ENCODE data around the gene PRR15.

Gene PRR15

DNA sequence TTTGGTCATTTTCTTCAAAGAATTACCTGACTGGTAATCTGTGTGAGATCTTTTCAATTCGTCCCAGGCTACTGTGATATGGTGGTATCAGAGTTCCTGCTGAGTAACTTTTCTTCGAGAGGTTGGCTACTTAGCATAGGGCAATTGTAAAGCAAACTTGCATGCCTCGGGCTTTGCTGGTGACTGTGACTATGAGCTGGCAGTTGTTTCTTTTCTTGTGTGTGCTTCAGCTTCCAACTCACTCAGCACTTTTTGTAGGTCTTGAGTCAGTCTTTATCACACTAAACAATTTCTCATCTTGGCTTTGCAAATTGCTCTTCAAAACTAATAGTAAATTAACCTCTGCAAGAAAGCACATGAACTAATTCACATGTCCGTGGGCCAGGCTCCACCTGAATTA, 44.3 kb downstream of the PRR15 start:
- no peak for DNase-seq (ENCODE audit: insufficient read length, low spot score)
- FAIRE-seq = no peak
- TF ChIP-seq, protein P1, sequence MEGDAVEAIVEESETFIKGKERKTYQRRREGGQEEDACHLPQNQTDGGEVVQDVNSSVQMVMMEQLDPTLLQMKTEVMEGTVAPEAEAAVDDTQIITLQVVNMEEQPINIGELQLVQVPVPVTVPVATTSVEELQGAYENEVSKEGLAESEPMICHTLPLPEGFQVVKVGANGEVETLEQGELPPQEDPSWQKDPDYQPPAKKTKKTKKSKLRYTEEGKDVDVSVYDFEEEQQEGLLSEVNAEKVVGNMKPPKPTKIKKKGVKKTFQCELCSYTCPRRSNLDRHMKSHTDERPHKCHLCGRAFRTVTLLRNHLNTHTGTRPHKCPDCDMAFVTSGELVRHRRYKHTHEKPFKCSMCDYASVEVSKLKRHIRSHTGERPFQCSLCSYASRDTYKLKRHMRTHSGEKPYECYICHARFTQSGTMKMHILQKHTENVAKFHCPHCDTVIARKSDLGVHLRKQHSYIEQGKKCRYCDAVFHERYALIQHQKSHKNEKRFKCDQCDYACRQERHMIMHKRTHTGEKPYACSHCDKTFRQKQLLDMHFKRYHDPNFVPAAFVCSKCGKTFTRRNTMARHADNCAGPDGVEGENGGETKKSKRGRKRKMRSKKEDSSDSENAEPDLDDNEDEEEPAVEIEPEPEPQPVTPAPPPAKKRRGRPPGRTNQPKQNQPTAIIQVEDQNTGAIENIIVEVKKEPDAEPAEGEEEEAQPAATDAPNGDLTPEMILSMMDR (IDR thresholded peaks at IDR 0.05; ENCODE audit: insufficient read depth, missing control alignments) = no peak

DNA sequence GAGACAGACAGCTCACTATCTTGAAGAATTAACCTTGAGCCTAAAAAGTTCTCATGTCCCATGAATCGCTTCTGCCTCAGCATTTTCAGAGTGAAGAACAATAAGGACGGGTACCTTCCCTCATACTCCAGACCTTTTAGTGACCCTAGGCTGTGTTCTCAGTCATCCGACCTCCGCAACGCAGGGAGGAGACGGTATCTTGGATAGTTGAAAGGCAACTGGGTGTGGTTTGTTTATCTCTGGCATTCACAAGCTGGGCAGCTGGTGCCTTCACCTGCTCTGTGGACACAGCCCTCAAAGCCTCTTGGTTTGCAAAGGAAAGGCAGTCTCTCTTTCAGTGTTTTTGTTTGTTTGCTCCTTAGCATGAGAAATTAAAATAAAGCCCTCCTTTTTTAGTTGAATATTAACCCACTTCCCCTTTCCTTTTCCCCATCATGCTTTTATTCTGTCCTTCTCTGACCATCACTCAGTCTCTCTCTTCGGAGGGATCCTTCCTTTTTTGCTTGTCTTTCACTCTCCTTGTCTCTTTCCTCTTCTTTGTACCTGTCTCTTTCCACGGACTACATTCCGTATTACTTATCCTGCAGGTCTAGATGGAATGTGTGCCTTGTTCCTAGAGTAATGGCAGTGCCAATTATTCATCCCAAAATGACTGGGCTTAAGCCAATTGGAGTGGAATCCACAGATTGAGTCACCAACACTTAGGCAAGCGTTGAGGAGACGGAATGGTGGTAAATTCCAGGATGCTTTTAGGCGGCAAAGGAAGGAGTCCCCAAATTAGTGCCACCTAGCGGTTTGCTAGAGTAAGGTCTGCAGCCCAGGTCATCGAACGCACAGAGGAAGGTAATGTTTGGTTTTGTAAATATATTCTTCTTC, 45.8 kb downstream of the PRR15 start:
- DNase-seq (ENCODE audit: insufficient read length, low spot score) (no peak), FAIRE-seq (no peak)
- TF ChIP-seq, protein P1 (IDR thresholded peaks at IDR 0.05; ENCODE audit: insufficient read depth, missing control alignments) = peak; percentile 54

DNA sequence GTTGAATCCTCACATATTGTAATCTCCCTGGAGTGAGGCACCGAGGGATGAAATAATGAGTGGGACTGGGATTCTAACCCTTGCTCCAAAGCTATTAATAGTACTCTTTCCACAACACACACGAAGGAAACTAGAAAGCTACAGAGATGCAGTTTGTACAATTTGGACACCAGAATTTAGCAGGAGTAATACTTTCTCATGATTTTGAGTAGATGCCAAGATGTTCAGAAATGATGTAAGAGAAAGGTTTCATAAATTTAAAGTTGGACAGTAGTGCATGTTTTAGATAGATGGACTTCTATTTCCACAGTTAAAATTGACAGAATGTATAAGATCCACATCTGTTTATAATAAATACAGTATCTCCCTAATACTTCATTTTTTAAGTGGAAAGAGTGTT, 46.5 kb downstream of the PRR15 start:
- TF ChIP-seq, protein P1 (IDR thresholded peaks at IDR 0.05; ENCODE audit: insufficient read depth, missing control alignments) = no peak
- FAIRE-seq (no peak), DNase-seq (ENCODE audit: insufficient read length, low spot score) (no peak)

DNA sequence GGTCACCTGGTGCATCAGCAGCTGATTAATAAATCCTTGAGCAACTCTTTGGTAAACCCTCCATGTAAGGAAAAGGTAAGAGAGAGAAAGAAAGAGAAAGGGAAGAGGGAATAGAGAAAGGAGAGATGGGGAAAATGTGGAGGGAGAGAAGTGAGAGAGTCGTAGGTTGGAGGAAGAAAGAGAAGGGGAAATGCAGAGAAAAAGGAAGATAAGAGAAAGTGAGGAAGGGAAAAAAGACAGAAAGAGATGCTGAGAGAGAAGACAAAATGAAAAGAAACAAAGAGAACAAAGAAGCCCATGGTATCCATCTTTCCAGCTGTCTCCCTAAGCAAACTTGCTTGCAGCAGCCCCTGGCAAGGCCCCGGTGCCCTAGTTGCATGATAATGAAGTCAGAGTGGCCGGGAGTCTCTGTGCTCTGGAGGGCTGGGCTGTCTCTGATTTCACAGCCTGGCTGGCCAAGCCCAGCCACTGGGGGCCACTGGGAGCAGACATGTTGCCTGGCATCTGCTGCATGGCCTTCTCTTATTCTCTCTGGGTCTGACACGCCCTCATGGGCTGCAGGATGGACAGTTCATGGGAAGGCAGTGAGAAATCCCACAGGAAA, 48.4 kb downstream of the PRR15 start:
- no peak for FAIRE-seq
- no peak for DNase-seq (ENCODE audit: insufficient read length, low spot score)
- TF ChIP-seq, protein P1 (IDR thresholded peaks at IDR 0.05; ENCODE audit: insufficient read depth, missing control alignments) = no peak

DNA sequence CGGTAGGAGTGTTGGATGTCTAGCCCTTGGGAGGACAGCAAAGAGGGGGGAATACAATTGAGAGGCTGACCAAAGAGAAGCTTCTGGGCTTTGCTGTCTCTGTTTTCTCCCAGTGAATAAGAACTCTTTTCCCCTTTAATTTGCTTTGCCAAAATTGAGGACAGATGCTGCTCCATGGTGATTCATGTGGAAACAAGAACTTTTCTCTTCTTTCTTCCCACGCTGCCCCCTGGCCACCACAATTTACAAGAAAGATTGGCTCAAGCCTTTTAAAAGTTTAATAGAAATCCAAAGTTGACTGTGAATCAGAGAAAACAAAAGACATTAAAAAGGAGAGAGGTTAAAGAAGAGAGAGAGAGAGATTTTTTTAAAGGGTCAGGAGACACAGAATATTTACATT, 49.0 kb downstream of the PRR15 start:
- DNase-seq (ENCODE audit: insufficient read length, low spot score) = no peak
- TF ChIP-seq, protein P1 (IDR thresholded peaks at IDR 0.05; ENCODE audit: insufficient read depth, missing control alignments) = no peak
- FAIRE-seq = no peak

DNA sequence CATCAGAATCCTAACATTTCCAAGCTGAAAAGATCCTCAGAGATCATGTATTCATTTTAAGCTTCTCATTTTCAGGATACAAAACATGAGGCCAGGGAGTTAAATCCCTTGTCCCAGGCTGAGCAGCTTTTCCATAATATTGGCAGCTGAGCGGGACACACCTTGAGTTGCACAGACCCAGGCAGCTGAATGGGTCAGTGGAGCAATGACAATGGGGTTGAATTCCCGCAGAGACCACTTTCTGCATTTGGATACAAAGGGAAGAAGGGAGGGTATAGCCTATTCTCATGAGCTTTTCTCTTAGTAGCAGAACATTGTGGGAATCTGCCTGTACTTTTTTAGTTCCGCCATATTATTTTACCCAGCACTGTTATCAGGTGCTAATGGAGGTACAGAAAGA, 49.5 kb downstream of the PRR15 start:
- DNase-seq (ENCODE audit: insufficient read length, low spot score) (no peak), FAIRE-seq (no peak)
- TF ChIP-seq, protein P1 (IDR thresholded peaks at IDR 0.05; ENCODE audit: insufficient read depth, missing control alignments) = no peak

DNA sequence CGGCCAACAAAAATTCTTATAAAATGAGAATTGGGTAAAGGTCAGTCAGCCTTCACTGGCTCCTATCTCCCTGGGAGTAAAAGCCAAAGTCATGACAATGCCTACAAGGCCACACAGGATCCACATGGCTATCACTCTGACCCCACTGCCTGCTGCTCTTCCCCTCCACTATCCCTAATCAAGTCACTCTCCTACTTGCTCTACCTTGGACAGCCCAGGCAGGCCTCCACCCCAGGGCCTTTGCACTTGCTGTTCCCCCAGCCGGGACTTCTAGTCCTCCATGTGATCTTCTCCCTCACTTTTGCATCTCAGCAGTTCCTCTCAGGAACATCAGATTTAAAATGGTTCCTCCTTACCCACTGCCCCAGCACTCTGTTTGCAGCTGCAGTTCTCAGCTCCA, 50.6 kb downstream of the PRR15 start:
- FAIRE-seq (no peak), DNase-seq (ENCODE audit: insufficient read length, low spot score) (no peak)

More for the DNA sequence above, 50.6 kb downstream of the PRR15 start:
- TF ChIP-seq, protein P1 (IDR thresholded peaks at IDR 0.05; ENCODE audit: insufficient read depth, missing control alignments) = no peak
